Stimulated activated naive CD8-positive, alpha-beta T cell treated with anti-CD3 and anti-CD28 coated beads, Interleukin-15, Interleukin-2, amounts not matched to agents 100 ng/mL and 50 ng/mL, for 24 hours (primary cell): ENCODE measurements around the gene USO1.
"Not testable (repeated sequence)": the region's sequence is repeated elsewhere in the genome, so short reads cannot be mapped to it uniquely, and the experiment has no call there.

Experiments
- H3K27ac Mint-ChIP-seq: one replicate; pipeline ENCODE4 v1.8.0; 2021; ENCODE audit warnings: mild to moderate bottlenecking, mixed read lengths
- H3K27me3 Mint-ChIP-seq: one replicate; pipeline ENCODE4 v1.8.0; 2021; ENCODE audit warnings: mixed read lengths
- H3K36me3 Mint-ChIP-seq: one replicate; pipeline ENCODE4 v1.8.0; 2021; ENCODE audit warnings: low read depth, mixed read lengths
- H3K4me1 Mint-ChIP-seq: one replicate; pipeline ENCODE4 v1.8.0; 2021; ENCODE audit warnings: low read depth, mixed read lengths
- H3K4me3 Mint-ChIP-seq: one replicate; pipeline ENCODE4 v1.8.0; 2021; ENCODE audit warnings: mild to moderate bottlenecking, mixed read lengths
- H3K9me3 Mint-ChIP-seq: one replicate; pipeline ENCODE4 v1.8.0; 2021; ENCODE audit warnings: mixed read lengths

Gene USO1

DNA sequence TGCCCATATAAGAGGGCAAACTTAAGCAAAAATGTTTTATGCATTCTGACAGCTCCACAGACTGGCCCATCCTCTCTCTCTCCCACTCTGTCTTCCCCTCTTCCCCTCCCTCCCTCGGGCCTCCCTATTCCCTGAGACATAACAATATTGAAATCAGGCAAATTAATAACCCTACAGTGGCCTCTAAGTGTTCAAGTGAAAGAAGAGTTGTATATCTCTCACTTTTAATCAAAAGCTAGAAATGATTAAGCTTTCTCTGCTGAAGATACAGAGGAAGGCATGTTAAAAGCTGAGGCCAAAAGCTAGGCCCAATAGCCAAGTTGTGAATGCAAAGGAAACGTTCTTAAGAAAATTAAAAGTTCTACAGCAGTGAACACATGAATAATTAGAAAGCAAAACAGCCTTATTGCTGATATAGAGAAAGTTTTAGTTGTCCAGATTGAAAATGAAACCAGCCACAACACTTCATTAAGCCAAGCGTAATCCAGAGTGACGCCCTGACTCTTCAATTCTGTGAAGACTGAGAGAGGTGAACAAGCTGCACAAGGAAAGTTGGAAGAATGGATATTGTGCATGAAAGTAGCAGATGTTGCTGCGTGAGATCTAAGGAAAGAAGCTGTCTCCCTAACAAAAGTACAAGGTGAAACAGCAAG is 54.9 kb downstream of the USO1 start:
- Mint-ChIP-seq H3K27me3 (no peaks in the 10 kb centered on the region), H3K4me1 (no peaks in the 10 kb centered on the region), H3K9me3 (no peaks in the 10 kb centered on the region), H3K4me3 (no peak overlapping the region), H3K36me3 (peaks cover 73% of the 10 kb centered on the region), H3K27ac (no peak overlapping the region)

DNA sequence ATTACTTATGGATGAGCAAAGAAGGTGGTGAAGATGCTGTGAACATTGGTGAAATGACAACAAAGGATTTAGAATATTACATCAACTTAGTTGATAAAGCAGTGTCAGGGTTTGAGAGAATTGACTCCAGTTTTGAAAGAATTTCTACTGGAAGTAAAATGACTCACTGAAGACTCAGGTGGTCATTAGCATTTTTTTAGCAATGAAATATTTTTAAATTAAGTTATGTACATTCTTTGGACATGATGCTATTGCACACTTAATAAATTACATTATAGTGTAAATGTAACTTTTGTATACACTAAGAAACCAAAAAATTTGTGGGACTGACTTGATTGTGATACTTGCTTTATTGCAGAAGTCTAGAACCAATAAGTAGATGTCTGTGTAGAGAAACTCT is 56.9 kb downstream of the USO1 start:
- peaks cover 67% of the 10 kb centered on the region for H3K36me3 Mint-ChIP-seq
- no peak overlapping the region for H3K4me3 Mint-ChIP-seq
- no peak overlapping the region for H3K27ac Mint-ChIP-seq
- no peaks in the 10 kb centered on the region for H3K9me3 Mint-ChIP-seq
- no peaks in the 10 kb centered on the region for H3K4me1 Mint-ChIP-seq
- H3K27me3 Mint-ChIP-seq, result no peaks in the 10 kb centered on the region

DNA sequence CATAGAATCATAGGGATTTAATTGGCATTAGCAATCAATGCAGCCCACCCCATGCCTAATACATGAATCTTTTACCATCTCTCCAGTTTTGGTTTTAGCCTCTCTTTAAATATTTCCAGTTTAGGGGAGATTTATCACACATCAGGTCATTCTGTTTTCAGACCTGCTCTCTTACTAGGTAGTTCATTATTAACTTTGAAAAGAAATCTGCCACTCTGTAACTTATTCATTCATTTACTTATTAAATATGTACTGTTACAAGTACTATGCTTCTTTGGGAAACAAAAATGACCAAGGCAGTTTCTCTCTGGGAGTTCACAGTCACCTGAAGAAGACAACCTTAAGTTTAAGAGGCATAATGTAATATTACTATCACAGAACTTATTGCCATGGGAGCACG is 62.1 kb downstream of the USO1 start:
- Mint-ChIP-seq H3K4me1 (no peaks in the 10 kb centered on the region), H3K27ac (no peak overlapping the region), H3K4me3 (no peak overlapping the region), H3K36me3 (peaks cover 55% of the 10 kb centered on the region), H3K27me3 (no peaks in the 10 kb centered on the region), H3K9me3 (no peaks in the 10 kb centered on the region)

- H3K27me3 Mint-ChIP-seq, result no peaks in the 10 kb centered on the region
- peaks cover 52% of the 10 kb centered on the region for H3K36me3 Mint-ChIP-seq
- no peak overlapping the region for H3K4me3 Mint-ChIP-seq
- H3K27ac Mint-ChIP-seq, result no peak overlapping the region
- H3K4me1 Mint-ChIP-seq, result no peaks in the 10 kb centered on the region
- H3K9me3 Mint-ChIP-seq, result no peaks in the 10 kb centered on the region
Observed at GRCh38 chr4:75786938-75787337, 62.6 kb downstream of the USO1 start.

DNA sequence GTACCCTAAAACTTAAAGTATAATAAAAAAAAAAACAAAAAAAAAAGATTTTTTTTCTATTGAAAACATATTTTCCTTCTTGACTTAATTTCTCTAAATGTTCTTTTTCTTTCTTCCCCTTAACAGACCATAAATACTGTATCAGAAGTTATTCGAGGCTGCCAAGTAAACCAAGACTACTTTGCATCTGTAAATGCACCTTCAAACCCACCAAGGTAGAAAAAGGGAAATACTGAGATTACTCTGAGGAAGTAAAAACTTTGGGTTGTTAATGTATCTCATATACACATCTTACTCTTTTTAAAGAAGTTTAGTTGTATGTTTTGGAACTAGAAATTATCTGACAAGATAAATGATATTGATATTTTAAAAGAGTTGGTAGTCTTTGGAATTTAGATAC is 65.6 kb downstream of the USO1 start:
- Mint-ChIP-seq H3K27ac (no peak overlapping the region), H3K4me1 (no peaks in the 10 kb centered on the region), H3K4me3 (no peak overlapping the region), H3K9me3 (no peaks in the 10 kb centered on the region), H3K36me3 (peaks cover 53% of the 10 kb centered on the region), H3K27me3 (no peaks in the 10 kb centered on the region)

- Mint-ChIP-seq H3K4me3 (no peak overlapping the region), H3K9me3 (no peaks in the 10 kb centered on the region), H3K4me1 (no peaks in the 10 kb centered on the region), H3K36me3 (peaks cover 52% of the 10 kb centered on the region), H3K27ac (no peak overlapping the region), H3K27me3 (no peaks in the 10 kb centered on the region)
Observed at GRCh38 chr4:75800972-75801371, 76.6 kb downstream of the USO1 start.

- peaks cover 52% of the 10 kb centered on the region for H3K36me3 Mint-ChIP-seq
Observed at GRCh38 chr4:75806035-75806434, 81.7 kb downstream of the USO1 start.

GRCh38 chr4:75817901-75818300 is 93.5 kb downstream of the USO1 start:
- Mint-ChIP-seq H3K27me3 (no peaks in the 10 kb centered on the region), H3K4me1 (no peaks in the 10 kb centered on the region), H3K9me3 (no peaks in the 10 kb centered on the region), H3K4me3 (no peak overlapping the region), H3K36me3 (peaks cover 28% of the 10 kb centered on the region), H3K27ac (no peak overlapping the region)

More at GRCh38 chr4:75806035-75806434, 81.7 kb downstream of the USO1 start:
- not testable (repeated sequence) for H3K27me3 Mint-ChIP-seq, H3K9me3 Mint-ChIP-seq, H3K4me1 Mint-ChIP-seq, H3K27ac Mint-ChIP-seq, H3K4me3 Mint-ChIP-seq

DNA sequence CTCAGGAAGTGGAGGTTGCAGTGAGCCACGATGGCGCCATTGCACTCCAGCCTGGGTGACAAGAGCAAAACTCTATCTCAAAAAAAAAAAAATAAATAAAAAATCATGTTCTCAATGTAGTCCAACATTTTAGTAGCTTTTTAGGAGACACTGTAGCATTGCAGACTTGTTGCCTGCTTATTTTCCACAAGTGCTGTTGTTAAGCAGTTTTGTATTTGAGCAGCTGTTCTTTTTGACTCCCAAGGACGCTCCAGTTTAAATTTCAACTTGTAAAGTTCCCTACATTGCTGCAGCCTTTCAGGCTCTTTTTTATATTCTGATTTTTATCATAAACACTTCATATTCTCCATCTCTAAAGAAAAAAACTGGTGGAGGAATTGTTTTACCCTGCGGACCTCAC is 94.7 kb downstream of the USO1 start:
- Mint-ChIP-seq H3K27ac (no peak overlapping the region), H3K4me3 (no peak overlapping the region), H3K4me1 (no peaks in the 10 kb centered on the region), H3K27me3 (no peaks in the 10 kb centered on the region), H3K36me3 (peaks cover 21% of the 10 kb centered on the region), H3K9me3 (no peaks in the 10 kb centered on the region)

GRCh38 chr4:75820197-75820596 is 95.8 kb downstream of the USO1 start:
- Mint-ChIP-seq H3K4me1 (no peaks in the 10 kb centered on the region), H3K27ac (no peak overlapping the region), H3K36me3 (peaks cover 12% of the 10 kb centered on the region)

GRCh38 chr4:75820676-75821075 is 96.3 kb downstream of the USO1 start:
- Mint-ChIP-seq H3K27ac (no peak overlapping the region), H3K36me3 (peaks cover 7% of the 10 kb centered on the region)

More at GRCh38 chr4:75820197-75820596, 95.8 kb downstream of the USO1 start:
- H3K27me3 Mint-ChIP-seq, result no peaks in the 10 kb centered on the region
- H3K4me3 Mint-ChIP-seq, result no peak overlapping the region
- H3K9me3 Mint-ChIP-seq, result no peaks in the 10 kb centered on the region

GRCh38 chr4:75821216-75821615 is 96.8 kb downstream of the USO1 start:
- H3K4me3 Mint-ChIP-seq, result no peak overlapping the region
- H3K27me3 Mint-ChIP-seq, result no peaks in the 10 kb centered on the region
- H3K4me1 Mint-ChIP-seq, result no peaks in the 10 kb centered on the region
- H3K9me3 Mint-ChIP-seq, result no peaks in the 10 kb centered on the region
- no peak overlapping the region for H3K27ac Mint-ChIP-seq
- H3K36me3 Mint-ChIP-seq, result peaks cover 2% of the 10 kb centered on the region

More at GRCh38 chr4:75820676-75821075, 96.3 kb downstream of the USO1 start:
- no peaks in the 10 kb centered on the region for H3K9me3 Mint-ChIP-seq
- H3K4me1 Mint-ChIP-seq, result no peaks in the 10 kb centered on the region
- H3K4me3 Mint-ChIP-seq, result no peak overlapping the region
- no peaks in the 10 kb centered on the region for H3K27me3 Mint-ChIP-seq

DNA sequence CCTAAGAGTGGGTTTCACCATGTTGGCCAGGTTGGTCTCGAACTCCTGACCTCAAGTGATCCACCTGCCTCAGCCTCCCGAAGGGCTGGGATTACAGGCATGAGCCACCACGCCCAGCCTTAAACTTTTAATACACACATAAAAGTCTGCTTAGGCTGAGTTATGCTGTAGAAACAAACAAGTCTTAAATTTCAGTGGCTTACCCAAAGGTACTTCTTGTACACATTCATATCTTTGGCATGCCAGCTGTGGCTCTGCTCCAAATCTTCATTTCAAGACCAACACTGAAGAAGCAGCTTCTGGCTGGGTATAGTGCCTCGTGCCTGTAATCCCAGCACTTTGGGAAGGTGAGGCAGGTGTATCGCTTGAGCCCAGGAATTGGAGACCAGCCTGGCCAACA is 97.6 kb downstream of the USO1 start:
- H3K9me3 Mint-ChIP-seq, result no peaks in the 10 kb centered on the region
- H3K4me3 Mint-ChIP-seq, result no peak overlapping the region
- H3K36me3 Mint-ChIP-seq, result no peaks in the 10 kb centered on the region
- no peak overlapping the region for H3K27ac Mint-ChIP-seq
- H3K27me3 Mint-ChIP-seq, result no peaks in the 10 kb centered on the region
- H3K4me1 Mint-ChIP-seq, result no peaks in the 10 kb centered on the region

DNA sequence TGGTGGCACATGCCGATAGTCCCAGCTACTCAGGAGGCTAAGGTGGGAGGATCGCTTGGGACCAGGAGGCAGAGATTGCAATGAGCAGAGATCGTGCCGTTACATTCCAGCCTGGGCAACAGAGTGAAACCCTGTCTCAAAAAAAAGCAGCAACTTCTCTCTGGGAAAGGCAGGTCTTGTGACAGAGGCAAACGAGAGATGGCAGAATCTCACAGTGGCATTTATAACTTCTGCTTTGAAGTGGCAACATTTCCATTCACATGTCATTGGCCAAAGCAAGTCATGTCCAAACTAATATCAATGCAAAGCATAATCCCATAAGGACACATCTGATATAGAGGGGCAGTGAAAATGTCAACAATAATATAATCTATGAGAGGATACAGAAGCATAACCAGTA is 98.0 kb downstream of the USO1 start:
- no peaks in the 10 kb centered on the region for H3K36me3 Mint-ChIP-seq
- no peak overlapping the region for H3K27ac Mint-ChIP-seq
- H3K9me3 Mint-ChIP-seq, result no peaks in the 10 kb centered on the region
- no peak overlapping the region for H3K4me3 Mint-ChIP-seq
- no peaks in the 10 kb centered on the region for H3K27me3 Mint-ChIP-seq
- H3K4me1 Mint-ChIP-seq, result no peaks in the 10 kb centered on the region

DNA sequence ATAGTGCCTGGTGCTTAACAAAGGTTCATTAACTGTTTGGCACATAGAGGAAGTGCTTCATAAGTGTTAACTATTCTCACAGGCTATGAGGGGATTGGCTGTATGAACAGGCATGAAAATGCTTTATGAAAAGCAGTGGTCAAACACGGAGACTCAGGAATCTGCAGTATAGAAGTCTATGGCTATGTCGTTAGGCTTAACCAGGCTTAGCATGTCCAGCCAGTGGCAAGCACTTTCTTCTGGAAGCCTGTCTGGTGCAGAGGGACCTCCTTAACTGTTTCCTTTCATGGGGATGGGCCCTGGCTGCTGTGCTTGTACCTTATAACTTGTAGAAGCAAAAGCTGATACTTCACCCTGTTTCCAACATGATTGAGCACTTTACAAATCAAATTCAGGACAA is 99.4 kb downstream of the USO1 start:
- no peaks in the 10 kb centered on the region for H3K36me3 Mint-ChIP-seq
- no peaks in the 10 kb centered on the region for H3K4me1 Mint-ChIP-seq
- no peaks in the 10 kb centered on the region for H3K27me3 Mint-ChIP-seq

DNA sequence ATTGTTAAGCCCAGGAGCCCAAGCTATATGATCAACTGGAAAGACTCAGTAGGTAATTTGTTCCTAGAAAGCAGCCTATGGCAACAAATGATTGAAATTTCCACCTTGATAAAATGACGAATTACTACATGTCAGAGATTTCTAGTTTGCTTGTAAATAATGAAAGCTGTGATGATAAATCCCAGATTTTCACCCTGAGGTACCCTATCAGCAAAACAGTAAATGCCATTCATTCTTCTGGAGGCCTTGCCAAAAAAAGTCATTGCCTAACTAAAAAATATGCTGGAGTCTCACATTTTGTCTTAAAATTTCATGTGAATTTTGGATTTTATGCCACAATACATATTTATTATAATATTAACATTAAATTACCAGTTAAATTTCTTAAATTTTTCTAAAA is 106.5 kb downstream of the USO1 start:
- Mint-ChIP-seq H3K4me1 (no peaks in the 10 kb centered on the region), H3K4me3 (no peak overlapping the region), H3K27me3 (peaks cover 3% of the 10 kb centered on the region), H3K9me3 (no peaks in the 10 kb centered on the region), H3K36me3 (no peaks in the 10 kb centered on the region), H3K27ac (no peak overlapping the region)

More for the DNA sequence above, 99.4 kb downstream of the USO1 start:
- no peak overlapping the region for H3K27ac Mint-ChIP-seq
- no peaks in the 10 kb centered on the region for H3K9me3 Mint-ChIP-seq
- no peak overlapping the region for H3K4me3 Mint-ChIP-seq
